GM18502 (cell line): ENCODE data around the gene ZNF823.

Experiments
- ATAC-seq: cut with Tn5 transposase; IDR thresholded peaks from one replicate; pipeline ENCODE4 v1.9.1; 2021; ENCODE audit warnings: mild to moderate bottlenecking; ENCODE audit not compliant: unreplicated experiment, poor library complexity

ZNF823 gene

GRCh38 chr19:11745869-11746268, 7.1 kb upstream of the ZNF823 start:
- no peak for ATAC-seq

DNA sequence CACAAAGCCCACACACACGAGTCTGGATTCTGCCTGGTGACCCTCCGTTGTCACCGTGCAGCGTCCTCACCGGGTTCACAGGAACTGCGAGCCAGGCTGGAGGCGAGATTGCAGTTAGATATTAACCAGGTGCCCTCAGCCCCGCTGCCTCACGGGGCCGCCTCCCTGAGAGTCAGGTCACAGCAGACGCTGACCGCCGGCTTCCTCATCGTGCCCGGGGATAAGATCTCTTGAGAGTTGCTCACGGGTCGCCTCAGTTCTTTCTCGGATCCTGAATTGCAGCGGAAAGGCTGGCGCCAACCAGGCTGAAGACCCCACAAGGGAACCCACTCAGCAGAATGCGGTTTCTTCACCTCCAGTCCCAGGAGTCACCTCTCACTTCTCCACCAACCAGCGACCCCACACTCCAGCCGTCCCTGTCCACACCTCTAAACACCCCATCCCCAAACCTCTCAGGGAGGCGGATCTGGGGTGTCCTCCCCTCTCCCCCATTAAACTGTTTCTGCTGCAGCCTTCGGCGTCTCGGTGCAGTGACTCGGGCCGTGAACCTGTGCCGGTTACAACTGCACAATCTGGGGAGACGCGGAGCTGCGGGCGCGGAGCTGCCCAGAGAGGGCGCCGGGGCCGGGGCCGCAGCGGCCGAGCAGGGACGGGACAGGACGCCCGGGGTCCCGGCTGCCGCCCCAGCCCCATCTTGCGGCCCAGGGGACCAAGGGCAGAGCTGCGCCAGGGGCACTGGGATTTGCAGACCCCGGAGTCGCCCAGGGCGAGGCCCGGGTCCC, 591 bp downstream of the ZNF823 start:
- peak; percentile 38 for ATAC-seq

GRCh38 chr19:11736696-11737095, 2.0 kb downstream of the ZNF823 start:
- ATAC-seq, result no peak

- ATAC-seq, result no peak
These were observed 3.4 kb downstream of the ZNF823 start for GRCh38 chr19:11735375-11735774.

DNA sequence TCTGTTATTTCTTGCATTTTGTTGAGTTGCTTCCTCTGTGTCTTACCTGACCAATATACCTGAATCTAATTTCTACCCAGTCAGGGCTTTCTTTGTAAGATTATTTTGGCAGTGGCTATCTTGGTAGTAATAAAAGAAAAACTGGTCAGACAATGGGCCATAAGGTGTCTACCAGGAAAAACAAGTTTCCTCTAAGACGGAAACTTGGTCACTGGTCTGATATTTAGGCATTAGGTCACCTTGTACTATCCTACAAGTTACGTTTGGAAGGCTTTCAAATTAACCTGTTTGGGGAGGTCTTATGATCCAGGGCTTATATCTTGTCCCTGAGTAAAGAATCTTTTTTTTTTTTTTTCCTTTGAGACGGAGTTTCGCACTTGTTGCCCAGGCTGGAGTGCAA, 9.2 kb downstream of the ZNF823 start:
- ATAC-seq, result no peak

GRCh38 chr19:11722414-11722813, 16.3 kb downstream of the ZNF823 start:
- no peak for ATAC-seq

DNA sequence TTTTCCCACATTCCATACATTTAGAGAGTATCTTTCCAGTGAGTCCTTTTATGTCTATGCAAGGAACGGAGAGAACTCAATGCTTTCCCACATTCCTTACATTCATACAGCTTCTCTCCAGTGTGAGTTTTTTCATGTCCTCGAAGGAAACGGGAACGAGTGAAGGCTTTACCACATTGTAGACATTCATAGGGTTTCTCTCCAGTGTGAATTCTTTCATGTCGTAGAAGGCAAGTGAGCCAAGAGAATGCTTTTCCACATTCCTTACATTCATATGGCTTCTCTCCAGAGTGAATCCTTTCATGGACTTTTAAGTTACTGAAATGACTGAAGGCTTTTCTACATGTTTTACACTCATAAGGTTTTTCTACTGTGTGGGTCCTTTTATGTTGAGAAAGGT, 17.1 kb downstream of the ZNF823 start:
- ATAC-seq, result no peak

GRCh38 chr19:11710313-11710712, 28.4 kb downstream of the ZNF823 start:
- no peak for ATAC-seq

GRCh38 chr19:11708457-11708856, 30.3 kb downstream of the ZNF823 start:
- no peak for ATAC-seq

DNA sequence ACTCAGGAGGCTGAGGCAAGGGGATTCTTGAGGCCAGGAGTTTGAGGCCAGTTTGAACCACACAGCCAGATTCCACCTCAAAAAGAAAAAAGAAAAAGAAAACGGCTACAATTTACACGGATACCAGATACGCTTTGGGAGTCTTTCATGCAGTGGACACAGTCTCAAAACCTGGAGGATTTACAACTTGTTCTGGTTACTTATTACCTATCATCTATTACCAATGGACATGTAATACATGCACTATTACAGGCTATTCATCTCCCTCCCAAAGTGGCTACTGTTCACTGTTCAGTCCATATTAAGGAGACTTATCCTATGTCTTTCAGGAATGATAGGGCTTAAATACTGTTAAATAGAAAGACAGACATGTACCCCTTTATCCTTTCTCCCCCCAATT, 33.3 kb downstream of the ZNF823 start:
- no peak for ATAC-seq

DNA sequence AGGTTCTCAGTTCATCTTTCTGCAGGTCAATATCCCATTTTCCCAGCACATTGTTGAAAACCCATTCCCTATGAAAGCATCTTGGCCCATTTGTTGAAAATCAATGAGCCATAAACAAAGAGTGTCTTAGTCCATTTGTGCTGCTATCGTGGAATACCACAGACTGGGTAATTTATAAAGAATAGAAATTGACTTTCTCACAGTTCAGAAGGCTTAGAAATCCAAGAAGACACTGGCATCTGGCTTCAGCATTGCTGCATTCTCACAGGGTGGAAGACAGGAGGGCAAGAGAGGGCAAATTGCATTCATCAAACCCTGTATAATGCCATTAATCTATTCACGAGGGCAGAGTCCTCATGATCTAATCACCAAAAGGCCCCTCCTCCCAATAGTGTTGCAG, 34.1 kb downstream of the ZNF823 start:
- ATAC-seq, result no peak

- ATAC-seq, result no peak
These were observed 38.6 kb downstream of the ZNF823 start for GRCh38 chr19:11699931-11700794.

- ATAC-seq, result no peak
These were observed 40.5 kb downstream of the ZNF823 start for GRCh38 chr19:11698231-11698630.

DNA sequence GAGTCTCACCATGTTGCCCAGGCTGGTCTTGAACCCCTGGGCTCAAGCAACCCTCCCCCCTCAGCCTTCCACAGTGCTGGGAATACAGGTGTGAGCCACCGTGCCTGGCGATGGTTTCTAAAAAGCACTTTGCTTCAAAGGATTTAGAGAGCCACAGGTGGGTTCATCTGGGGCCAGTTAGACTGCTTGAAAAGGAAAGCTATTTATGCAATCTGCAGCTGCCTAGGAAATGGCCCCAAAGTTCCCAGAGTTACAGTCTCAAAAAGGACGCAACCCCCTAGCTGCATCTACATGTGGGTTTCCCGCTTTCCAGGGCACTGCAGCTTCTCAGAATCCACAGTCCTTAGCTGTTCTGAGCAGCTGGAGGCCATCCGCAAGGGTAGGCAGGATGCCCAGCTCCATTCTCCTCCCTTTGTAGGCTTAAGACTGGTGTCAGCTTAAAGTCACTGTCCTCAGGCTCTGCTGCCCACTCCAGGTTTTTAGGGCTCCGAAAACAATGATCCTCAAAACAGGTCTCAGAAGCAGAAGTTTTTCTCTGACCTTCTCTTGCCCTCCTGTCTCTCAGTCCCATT, 41.4 kb downstream of the ZNF823 start:
- ATAC-seq, result no peak

- ATAC-seq, result peak; percentile 79
These were observed 44.0 kb downstream of the ZNF823 start for GRCh38 chr19:11694533-11695439.

DNA sequence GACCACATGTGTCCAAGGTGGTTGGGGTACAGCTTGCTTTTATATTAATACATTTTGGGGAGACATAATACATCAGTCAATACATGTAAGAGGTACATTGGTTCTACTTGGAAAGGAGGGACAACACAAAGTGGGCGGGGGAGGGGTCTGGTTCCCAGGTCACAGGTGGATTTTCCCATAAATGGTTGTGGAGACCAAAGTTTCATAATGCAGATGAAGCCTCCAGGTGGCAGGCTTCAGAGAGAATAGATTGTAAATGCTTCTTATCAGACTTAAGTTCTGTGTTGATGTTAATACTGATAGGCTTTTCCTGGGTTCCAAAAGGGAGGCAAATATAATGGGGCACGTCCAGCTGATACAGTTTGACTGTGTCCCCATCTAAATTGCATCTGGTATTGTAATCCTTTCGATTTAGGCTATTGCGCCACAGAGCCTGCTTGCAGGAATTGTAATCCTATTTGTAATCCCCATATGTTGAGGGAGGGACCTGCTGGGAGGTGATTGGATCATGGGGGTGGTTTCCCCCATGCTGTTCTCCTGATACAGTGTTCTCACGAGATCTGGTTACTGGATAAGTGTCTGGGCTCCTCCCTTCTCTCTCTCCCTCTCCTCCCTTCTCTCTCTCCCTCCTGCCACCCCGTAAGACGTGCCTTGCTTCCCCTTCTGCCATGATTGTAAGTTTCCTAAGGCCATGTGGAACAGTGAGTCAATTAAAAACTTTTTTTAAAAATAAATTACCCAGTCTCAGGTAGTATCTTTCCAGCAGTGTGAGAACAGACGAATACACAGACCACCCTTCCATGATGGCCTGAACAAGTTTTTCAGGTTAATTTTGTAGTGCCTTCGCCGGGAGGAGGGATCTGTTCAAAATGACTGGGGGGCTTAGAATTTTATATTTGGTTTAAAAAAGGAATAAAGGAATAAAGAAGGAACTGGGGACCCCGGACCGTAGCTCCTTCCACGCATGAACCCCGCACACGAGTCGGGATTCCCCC, 44.9 kb downstream of the ZNF823 start:
- no peak for ATAC-seq

GRCh38 chr19:11692127-11692790, 46.5 kb downstream of the ZNF823 start:
- ATAC-seq, result no peak
